Smooth muscle cell of the brain vasculature (primary cell): ENCODE data around the gene SPACDR.

Source experiments
- DNase-seq: peaks from one replicate; pipeline ENCODE4 v3.0.0-alpha.2; 2012; ENCODE audit warnings: low read depth, low spot score

SPACDR gene

GRCh38 chr7:100419660-100420226 is 44.3 kb downstream of the SPACDR start:
- DNase-seq: no peak

GRCh38 chr7:100418930-100419659 is 45.0 kb downstream of the SPACDR start:
- DNase-seq: no peak

DNA sequence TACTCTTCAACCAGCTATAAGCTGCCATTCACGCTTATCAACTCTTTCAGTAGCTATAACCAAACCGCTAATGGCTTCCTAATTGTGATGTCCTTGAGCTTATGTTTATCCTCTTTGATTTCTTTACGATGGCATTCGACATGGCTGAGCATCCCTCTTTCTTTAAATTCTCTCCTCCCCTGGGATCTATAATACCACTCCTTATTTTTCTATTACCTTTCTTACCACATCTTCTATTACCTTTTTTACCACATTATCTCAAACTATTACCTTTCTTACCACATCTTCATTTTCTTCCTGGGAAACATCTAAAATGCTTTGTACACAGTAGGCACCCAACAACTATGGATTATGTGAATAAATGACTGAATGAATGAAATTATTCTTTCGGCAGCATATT is 48.6 kb downstream of the SPACDR start:
- no peak for DNase-seq

GRCh38 chr7:100413889-100414288 is 50.2 kb downstream of the SPACDR start:
- no peak for DNase-seq

GRCh38 chr7:100413346-100413745 is 50.7 kb downstream of the SPACDR start:
- DNase-seq: no peak

GRCh38 chr7:100411101-100411500 is 53.0 kb downstream of the SPACDR start:
- no peak for DNase-seq

DNA sequence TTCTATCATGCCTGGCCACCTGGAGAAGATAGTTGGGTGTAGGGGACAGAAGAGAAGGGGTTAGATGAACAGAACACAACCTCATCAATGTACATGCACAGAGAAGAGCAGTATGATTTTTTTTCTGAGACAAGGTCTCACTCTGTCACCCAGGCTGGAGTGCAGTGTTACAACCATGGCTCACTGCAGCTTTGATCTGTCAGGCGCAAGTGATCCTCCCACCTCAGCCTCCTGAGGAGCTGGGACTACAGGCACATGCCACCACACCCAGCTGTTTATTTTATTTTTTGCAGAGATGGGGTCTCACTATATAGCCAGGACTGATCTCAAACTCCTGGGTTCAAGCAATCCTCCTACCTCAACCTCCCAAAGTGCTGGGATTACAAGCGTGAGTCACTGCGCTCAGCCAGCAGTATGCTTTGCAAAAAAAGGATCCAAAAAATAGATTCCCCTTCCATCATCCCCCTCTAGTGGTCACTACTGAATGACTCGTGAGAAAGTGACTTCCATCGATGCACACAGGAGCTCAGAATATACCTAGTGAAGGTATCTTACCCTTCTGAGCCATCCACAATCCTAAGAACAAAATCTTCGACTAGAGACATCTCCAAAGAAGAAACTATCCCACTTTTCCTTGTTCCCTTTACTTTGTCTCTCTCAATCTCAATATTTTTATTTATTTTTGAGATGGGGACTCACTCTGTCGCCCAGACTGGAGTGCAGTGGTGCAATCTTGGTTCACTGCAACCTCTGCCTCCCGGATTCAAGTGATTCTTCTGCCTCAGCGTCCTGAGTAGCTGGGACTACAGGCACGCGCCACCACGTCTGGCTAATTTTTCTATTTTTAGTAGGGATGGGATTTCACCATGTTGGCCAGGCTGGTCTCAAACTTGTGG is 56.5 kb downstream of the SPACDR start:
- peak; percentile 40 for DNase-seq

DNA sequence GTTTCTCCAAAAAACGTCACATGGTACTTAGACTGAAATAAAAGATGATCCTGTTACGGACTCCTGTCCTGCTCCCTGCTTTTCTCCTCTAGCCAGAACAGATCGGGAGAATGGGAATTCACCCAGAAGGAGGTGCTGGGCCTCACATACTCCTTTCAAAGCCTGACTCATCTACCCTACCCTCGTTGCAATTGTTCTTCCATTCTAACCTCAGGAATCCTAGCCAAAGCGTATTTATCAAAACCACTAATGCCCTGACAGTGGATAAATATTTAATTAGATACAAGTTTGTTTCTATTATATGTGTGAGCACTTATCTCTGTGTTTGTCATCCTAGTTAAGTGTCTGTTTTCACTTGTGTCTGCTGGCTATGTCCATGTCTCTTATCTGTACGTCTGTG is 57.3 kb downstream of the SPACDR start:
- no peak for DNase-seq
